Transverse colon (tissue), 4 donors: ENCODE results near the gene PBOV1.

Experiments
- EP300 ChIP-seq: sonication (generic); formaldehyde crosslinking; IDR thresholded peaks from one replicate; pipeline ENCODE4 v1.6.1; 2017; ENCODE audit warnings: antibody characterized with exemption, low read depth
- POLR2A ChIP-seq: fragments of 450-650 bp; IDR thresholded peaks from one replicate; pipeline ENCODE4 v1.6.1; 2016; ENCODE audit warnings: antibody characterized with exemption, mild to moderate bottlenecking, moderate library complexity
- POLR2AphosphoS5 ChIP-seq, 3 donors: sonication (generic); formaldehyde crosslinking; IDR thresholded peaks; one replicate each; pipeline ENCODE4 v1.6.1; 2016; ENCODE audit warnings: antibody characterized with exemption in 3 of 3
- TF ChIP-seq, protein P1 (sequence below), 5 experiments: fragments of 200-600 bp in 3 of 5; fragments of 450-650 bp in 2 of 5; sonication (generic) in 3 of 5; IDR thresholded peaks; 1 replicate in 2 of 5; 2 replicates in 3 of 5; pipeline ENCODE4 v1.5.1; 2016 to 2017; ENCODE audit warnings: antibody characterized with exemption in 5 of 5, inconsistent platforms in 3 of 5, mild to moderate bottlenecking in 2 of 5, moderate library complexity in 1 of 5

DNA sequence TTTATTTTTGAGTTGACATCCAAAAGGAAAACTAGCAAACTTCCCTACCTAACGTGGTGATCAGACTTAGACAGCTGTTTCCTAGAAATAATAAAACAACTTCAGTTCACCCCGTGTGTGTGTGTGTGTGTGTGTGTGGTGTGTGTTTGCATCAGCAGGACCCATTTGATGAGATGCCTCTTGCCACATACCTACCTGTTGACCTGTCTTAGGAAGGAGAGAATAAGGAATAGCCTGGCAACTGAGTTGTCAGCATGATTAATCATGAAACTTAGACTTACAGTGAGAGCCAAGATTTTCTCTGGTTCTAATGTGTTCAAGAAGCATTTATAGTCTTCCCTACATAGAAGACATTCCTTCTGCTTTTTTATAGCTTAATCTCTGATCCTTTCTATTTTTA lies 16.1 kb upstream of the PBOV1 start:
- TF ChIP-seq, protein P1, sequence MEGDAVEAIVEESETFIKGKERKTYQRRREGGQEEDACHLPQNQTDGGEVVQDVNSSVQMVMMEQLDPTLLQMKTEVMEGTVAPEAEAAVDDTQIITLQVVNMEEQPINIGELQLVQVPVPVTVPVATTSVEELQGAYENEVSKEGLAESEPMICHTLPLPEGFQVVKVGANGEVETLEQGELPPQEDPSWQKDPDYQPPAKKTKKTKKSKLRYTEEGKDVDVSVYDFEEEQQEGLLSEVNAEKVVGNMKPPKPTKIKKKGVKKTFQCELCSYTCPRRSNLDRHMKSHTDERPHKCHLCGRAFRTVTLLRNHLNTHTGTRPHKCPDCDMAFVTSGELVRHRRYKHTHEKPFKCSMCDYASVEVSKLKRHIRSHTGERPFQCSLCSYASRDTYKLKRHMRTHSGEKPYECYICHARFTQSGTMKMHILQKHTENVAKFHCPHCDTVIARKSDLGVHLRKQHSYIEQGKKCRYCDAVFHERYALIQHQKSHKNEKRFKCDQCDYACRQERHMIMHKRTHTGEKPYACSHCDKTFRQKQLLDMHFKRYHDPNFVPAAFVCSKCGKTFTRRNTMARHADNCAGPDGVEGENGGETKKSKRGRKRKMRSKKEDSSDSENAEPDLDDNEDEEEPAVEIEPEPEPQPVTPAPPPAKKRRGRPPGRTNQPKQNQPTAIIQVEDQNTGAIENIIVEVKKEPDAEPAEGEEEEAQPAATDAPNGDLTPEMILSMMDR (IDR thresholded peaks at IDR 0.05), result no peak
- TF ChIP-seq POLR2A (no peak), POLR2AphosphoS5 (IDR thresholded peaks at IDR 0.05) (no peak), EP300 (no peak)
